ENCODE measurements around the gene HIVEP2. TPM values are rescaled to one million over a fixed set of nuclear protein-coding genes. Genes with fewer than 3 reads are reported as not detected.
A peak's percentile ranks its signal among the peaks of the same experiment; 100 is the strongest.

HIVEP2 gene
- total RNA-seq, 5 donors from 2014 or later (not counting 1 experiment from before 2014, with no cell fraction given), result 71.4 to 81.4 (median 75.2) TPM

DNA sequence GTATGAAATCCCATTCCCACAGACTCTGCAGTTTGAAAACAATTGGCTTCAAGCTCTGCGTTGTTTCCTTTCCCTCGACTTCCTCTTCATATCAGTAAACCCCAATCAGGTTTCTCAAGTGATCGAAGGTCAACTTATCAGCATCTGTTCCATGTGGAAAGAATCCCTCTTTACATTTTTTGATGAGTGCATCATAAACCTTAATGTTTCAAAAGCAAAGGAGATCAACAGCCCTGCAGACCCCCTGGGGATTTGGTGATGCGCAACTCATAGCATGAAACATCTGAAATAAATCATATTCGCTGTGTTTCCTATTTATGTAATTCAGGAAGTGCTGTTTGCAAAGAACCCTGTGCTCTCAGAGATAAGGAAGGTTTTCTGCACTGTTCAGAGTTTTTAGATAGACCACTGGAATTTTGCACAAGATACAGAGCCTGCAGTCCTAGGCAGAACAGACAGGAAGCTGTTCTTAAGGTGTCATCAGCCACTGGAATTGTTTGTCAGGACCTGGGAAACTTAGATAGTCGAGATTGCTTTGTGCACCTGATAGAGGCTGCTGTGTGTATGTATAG is 216.0 kb downstream of the HIVEP2 start:
- Histone ChIP-seq H3K36me3 (ENCODE audit: control insufficient read depth in 2 of 2, extremely low read depth in 1 of 2, insufficient read depth in 1 of 2, low read length in 1 of 2) (no peaks in the 10 kb centered on the region), H3K4me1 (ENCODE audit: control insufficient read depth in 1 of 2, extremely low read depth in 1 of 2, insufficient read depth in 2 of 2, low read length in 2 of 2) (peaks cover 0 to 7% of the 10 kb centered on the region in 2 experiments), H3K4me3 (ENCODE audit: control insufficient read depth in 1 of 2, extremely low read depth in 1 of 2, low read length in 1 of 2) (no peak overlapping the region), H3K9me3 (no peaks in the 10 kb centered on the region), H3K27ac (ENCODE audit: low read length) (no peak overlapping the region), H3K27me3 (replicated peaks in 1 of 2; ENCODE audit: control insufficient read depth in 2 of 2, extremely low read depth in 1 of 2, insufficient read depth in 2 of 2, low read length in 1 of 2) (no peaks in the 10 kb centered on the region)
- Mint-ChIP-seq H3K27ac (peak overlapping the region in 1 of 2 donors; percentile 48), H3K4me1 (peaks cover 43 to 52% (median 43%) of the 10 kb centered on the region in 3 donors), H3K27me3 (peaks cover 0 to 2% of the 10 kb centered on the region in 2 donors), H3K36me3 (no peaks in the 10 kb centered on the region), H3K9me3 (peaks cover 0 to 2% (median 0%) of the 10 kb centered on the region in 3 donors), H3K4me3 (peak overlapping the region; percentile 49 to 58 (median 55))
- 13% methylated on average over 4 of the region's 6 CpGs for WGBS (ENCODE audit: insufficient coverage)
- POLR2A ChIA-PET, result no interaction called here
- peak in 2 of 4 experiments; percentile 27 to 28 for ATAC-seq (replicated peaks in 1 of 4)
- CTCF ChIA-PET, result no interaction called here
- peak in 1 of 35 experiments; percentile 6 for DNase-seq

DNA sequence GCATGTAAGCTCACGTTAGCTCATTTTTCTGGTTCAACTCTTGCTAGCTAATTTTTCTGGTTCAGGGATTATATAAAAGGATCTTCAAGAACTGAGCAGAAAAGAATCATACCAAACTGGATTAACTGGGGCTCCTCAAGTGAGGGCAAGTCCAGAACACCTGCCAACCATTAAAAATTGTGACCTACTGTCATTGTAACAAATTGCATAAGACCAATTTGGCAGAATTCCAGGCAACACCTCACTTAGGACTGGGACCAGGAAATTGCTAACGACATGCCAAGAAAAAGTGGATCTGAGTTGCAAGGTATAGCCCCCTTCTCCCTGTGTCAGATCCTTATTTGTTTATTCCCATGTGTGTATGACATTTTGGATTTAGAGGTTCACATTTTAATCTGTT is 216.6 kb downstream of the HIVEP2 start:
- DNase-seq (peak in 1 of 35 experiments; percentile 8), ATAC-seq (replicated peaks in 1 of 4) (no peak)
- ChIA-PET POLR2A (no interaction called here), CTCF (no interaction called here)
- peaks cover 0 to 2% of the 10 kb centered on the region in 2 donors for H3K27me3 Mint-ChIP-seq
- peak overlapping the region in 1 of 2 donors; percentile 48 for H3K27ac Mint-ChIP-seq
- no peak overlapping the region for H3K4me3 Mint-ChIP-seq
- Histone ChIP-seq H3K27ac (ENCODE audit: low read length) (no peak overlapping the region), H3K4me1 (ENCODE audit: control insufficient read depth in 1 of 2, extremely low read depth in 1 of 2, insufficient read depth in 2 of 2, low read length in 2 of 2) (peaks cover 0 to 7% of the 10 kb centered on the region in 2 experiments), H3K36me3 (ENCODE audit: control insufficient read depth in 2 of 2, extremely low read depth in 1 of 2, insufficient read depth in 1 of 2, low read length in 1 of 2) (no peaks in the 10 kb centered on the region), H3K9me3 (no peaks in the 10 kb centered on the region), H3K27me3 (replicated peaks in 1 of 2; ENCODE audit: control insufficient read depth in 2 of 2, extremely low read depth in 1 of 2, insufficient read depth in 2 of 2, low read length in 1 of 2) (no peaks in the 10 kb centered on the region), H3K4me3 (ENCODE audit: control insufficient read depth in 1 of 2, extremely low read depth in 1 of 2, low read length in 1 of 2) (no peak overlapping the region)
- H3K9me3 Mint-ChIP-seq, result peaks cover 0 to under 1% (median 0%) of the 10 kb centered on the region in 3 donors
- H3K36me3 Mint-ChIP-seq, result no peaks in the 10 kb centered on the region
- WGBS (ENCODE audit: insufficient coverage), result no CpG with 5 or more reads among the region's 2 CpGs
- H3K4me1 Mint-ChIP-seq, result peaks cover 41 to 52% (median 41%) of the 10 kb centered on the region in 3 donors

DNA sequence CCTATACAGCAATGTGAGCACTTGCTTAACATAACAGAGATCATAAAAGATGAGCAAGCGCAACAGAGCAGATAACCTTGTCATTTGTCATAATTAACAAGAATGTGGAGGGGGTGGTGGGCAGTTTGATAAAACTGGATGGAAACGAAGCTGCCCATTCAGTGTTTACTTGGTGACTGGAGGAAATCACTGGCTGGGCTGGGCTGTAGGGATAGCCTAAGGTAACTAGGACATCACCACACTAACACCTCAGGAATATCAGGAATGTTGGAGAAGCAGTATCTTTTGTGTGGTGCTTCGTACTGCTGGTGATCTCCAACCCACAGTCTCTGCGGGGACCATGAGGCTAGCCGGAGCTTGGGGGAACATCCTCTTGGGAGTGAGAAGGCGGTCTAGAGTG is 218.4 kb downstream of the HIVEP2 start:
- no peak overlapping the region for H3K4me3 ChIP-seq (ENCODE audit: control insufficient read depth in 1 of 2, extremely low read depth in 1 of 2, low read length in 1 of 2)
- Mint-ChIP-seq H3K9me3 (no peaks in the 10 kb centered on the region), H3K4me1 (peaks cover 27 to 34% (median 29%) of the 10 kb centered on the region in 3 donors), H3K36me3 (no peaks in the 10 kb centered on the region), H3K27ac (no peak overlapping the region), H3K27me3 (peaks cover 0 to 2% of the 10 kb centered on the region in 2 donors), H3K4me3 (no peak overlapping the region)
- H3K27ac ChIP-seq (ENCODE audit: low read length), result no peak overlapping the region
- WGBS (ENCODE audit: insufficient coverage), result 97% methylated on average over 3 of the region's 6 CpGs
- no peaks in the 10 kb centered on the region for H3K27me3 ChIP-seq (replicated peaks in 1 of 2; ENCODE audit: control insufficient read depth in 2 of 2, extremely low read depth in 1 of 2, insufficient read depth in 2 of 2, low read length in 1 of 2)
- ChIA-PET POLR2A (no interaction called here), CTCF (interaction anchor here in 1 of 2 donors (1.0 kb wide), 1 partner anchor 701 kb away, joined by 3 read pairs; no protein-coding TSS in a partner anchor)
- no peaks in the 10 kb centered on the region for H3K9me3 ChIP-seq
- DNase-seq (no peak), ATAC-seq (replicated peaks in 1 of 4) (no peak)
- H3K4me1 ChIP-seq (ENCODE audit: control insufficient read depth in 1 of 2, extremely low read depth in 1 of 2, insufficient read depth in 2 of 2, low read length in 2 of 2), result peaks cover 0 to 5% of the 10 kb centered on the region in 2 experiments
- no peaks in the 10 kb centered on the region for H3K36me3 ChIP-seq (ENCODE audit: control insufficient read depth in 2 of 2, extremely low read depth in 1 of 2, insufficient read depth in 1 of 2, low read length in 1 of 2)

DNA sequence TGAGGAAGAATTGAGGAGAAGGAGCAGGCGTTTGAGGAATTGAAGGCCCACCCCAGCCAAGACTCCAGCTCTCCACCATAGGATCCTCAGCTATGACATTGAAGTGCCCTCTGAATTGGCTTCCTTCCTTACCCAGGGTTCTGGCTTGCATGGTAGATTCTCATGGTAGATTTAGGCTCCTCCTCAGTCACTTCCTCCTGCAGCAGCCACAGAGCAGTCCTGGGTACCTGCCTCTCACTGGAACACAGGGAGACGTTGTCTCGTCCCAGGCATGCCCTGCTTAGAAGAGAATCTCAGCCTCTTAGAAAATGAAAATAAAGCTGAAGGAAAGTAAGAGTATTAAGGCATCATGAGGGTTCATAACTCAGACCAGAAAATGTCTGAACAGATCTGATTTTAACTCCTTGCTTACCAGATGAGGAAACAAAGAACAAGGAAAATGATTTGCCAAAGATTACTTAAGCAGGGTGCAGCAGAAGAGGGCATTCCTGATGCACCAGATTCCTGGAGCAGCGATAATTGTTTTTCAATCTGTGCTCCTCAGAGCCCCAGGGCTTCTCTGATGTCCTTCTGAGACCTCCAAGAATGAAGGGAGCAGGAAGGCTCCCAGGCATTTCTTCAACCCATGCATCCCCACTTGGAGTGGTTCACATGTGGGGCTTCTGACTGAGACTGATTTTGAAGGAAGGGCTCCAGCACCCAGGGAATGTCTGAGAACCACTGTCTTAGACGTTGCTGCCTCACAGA is 219.8 kb downstream of the HIVEP2 start:
- Histone ChIP-seq H3K4me1 (ENCODE audit: control insufficient read depth in 1 of 2, extremely low read depth in 1 of 2, insufficient read depth in 2 of 2, low read length in 2 of 2) (peaks cover 0 to 5% of the 10 kb centered on the region in 2 experiments), H3K27ac (ENCODE audit: low read length) (no peak overlapping the region), H3K36me3 (ENCODE audit: control insufficient read depth in 2 of 2, extremely low read depth in 1 of 2, insufficient read depth in 1 of 2, low read length in 1 of 2) (no peaks in the 10 kb centered on the region), H3K4me3 (ENCODE audit: control insufficient read depth in 1 of 2, extremely low read depth in 1 of 2, low read length in 1 of 2) (no peak overlapping the region), H3K27me3 (replicated peaks in 1 of 2; ENCODE audit: control insufficient read depth in 2 of 2, extremely low read depth in 1 of 2, insufficient read depth in 2 of 2, low read length in 1 of 2) (no peaks in the 10 kb centered on the region), H3K9me3 (no peaks in the 10 kb centered on the region)
- peaks cover 0 to 2% of the 10 kb centered on the region in 2 donors for H3K27me3 Mint-ChIP-seq
- H3K4me3 Mint-ChIP-seq, result no peak overlapping the region
- DNase-seq (peak in 1 of 35 experiments; percentile 5), ATAC-seq (replicated peaks in 1 of 4) (peak in 3 of 4 experiments; percentile 28 to 56 (median 40))
- H3K36me3 Mint-ChIP-seq, result no peaks in the 10 kb centered on the region
- POLR2A ChIA-PET, result no interaction called here
- no peak overlapping the region for H3K27ac Mint-ChIP-seq
- no peaks in the 10 kb centered on the region for H3K9me3 Mint-ChIP-seq
- CTCF ChIA-PET, result interaction anchor here in 1 of 2 donors (0.8 kb wide), 1 partner anchor 21 kb away, joined by 3 read pairs; no protein-coding TSS in a partner anchor
- 86% methylated on average over 2 of the region's 5 CpGs for WGBS (ENCODE audit: insufficient coverage)
- H3K4me1 Mint-ChIP-seq, result peaks cover 27 to 33% (median 30%) of the 10 kb centered on the region in 3 donors

DNA sequence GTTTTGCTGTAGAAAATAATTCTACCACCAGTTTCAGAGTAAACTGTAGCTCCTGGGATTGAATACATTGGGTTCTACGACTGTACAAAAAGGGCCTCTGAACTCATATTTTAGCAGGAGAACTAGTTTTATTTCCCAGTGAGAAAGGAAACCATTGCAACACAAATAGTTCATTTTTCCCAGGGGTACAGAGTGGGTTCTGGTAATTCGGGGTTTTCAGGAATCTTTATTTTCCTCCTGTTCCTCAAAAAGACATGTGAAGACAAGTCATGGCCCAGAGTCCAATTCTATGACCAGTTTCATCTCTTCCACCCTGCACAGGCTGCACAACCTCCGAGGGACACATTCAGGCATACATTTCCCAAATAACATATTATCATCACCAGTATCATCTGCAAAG is 222.1 kb downstream of the HIVEP2 start:
- no peak overlapping the region for H3K4me3 ChIP-seq (ENCODE audit: control insufficient read depth in 1 of 2, extremely low read depth in 1 of 2, low read length in 1 of 2)
- no peaks in the 10 kb centered on the region for H3K27me3 ChIP-seq (replicated peaks in 1 of 2; ENCODE audit: control insufficient read depth in 2 of 2, extremely low read depth in 1 of 2, insufficient read depth in 2 of 2, low read length in 1 of 2)
- Mint-ChIP-seq H3K4me1 (peaks cover 5 to 11% (median 8%) of the 10 kb centered on the region in 3 donors), H3K9me3 (peaks cover 12 to 18% (median 14%) of the 10 kb centered on the region in 3 donors), H3K27ac (no peak overlapping the region), H3K4me3 (no peak overlapping the region), H3K27me3 (peaks cover 0 to 6% of the 10 kb centered on the region in 2 donors), H3K36me3 (peaks cover 5% of the 10 kb centered on the region)
- H3K4me1 ChIP-seq (ENCODE audit: control insufficient read depth in 1 of 2, extremely low read depth in 1 of 2, insufficient read depth in 2 of 2, low read length in 2 of 2), result no peaks in the 10 kb centered on the region
- 40% methylated on average over 1 of the region's 3 CpGs for WGBS (ENCODE audit: insufficient coverage)
- ATAC-seq (replicated peaks in 1 of 4) (no peak), DNase-seq (no peak)
- ChIA-PET POLR2A (no interaction called here), CTCF (no interaction called here)
- H3K9me3 ChIP-seq, result no peaks in the 10 kb centered on the region
- H3K36me3 ChIP-seq (ENCODE audit: control insufficient read depth in 2 of 2, extremely low read depth in 1 of 2, insufficient read depth in 1 of 2, low read length in 1 of 2), result no peaks in the 10 kb centered on the region
- no peak overlapping the region for H3K27ac ChIP-seq (ENCODE audit: low read length)

DNA sequence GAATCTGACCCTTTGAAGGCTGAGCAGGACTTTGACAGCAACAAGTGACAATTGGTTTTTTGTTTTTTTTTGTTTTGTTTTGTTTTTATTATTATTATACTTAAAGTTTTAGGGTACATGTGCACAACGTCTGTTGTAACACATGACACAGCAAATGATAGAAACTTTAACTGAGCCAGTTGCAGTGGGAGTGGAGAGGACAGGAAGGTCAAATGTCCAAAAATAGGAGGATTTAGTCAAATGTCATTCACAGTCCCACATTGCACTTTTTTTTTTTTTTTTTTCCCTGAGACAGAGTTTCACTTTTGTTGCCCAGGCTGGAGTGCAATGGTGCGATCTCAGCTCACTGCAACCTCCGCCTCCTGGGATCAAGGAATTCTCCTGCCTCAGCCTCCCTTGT is 223.0 kb downstream of the HIVEP2 start:
- H3K27me3 Mint-ChIP-seq, result peaks cover 0 to 6% of the 10 kb centered on the region in 2 donors
- no peak overlapping the region for H3K27ac Mint-ChIP-seq
- no peak overlapping the region for H3K4me3 Mint-ChIP-seq
- no peak overlapping the region for H3K4me3 ChIP-seq (ENCODE audit: control insufficient read depth in 1 of 2, extremely low read depth in 1 of 2, low read length in 1 of 2)
- H3K4me1 ChIP-seq (ENCODE audit: control insufficient read depth in 1 of 2, extremely low read depth in 1 of 2, insufficient read depth in 2 of 2, low read length in 2 of 2), result no peaks in the 10 kb centered on the region
- no peak for ATAC-seq (replicated peaks in 1 of 4)
- H3K9me3 ChIP-seq, result no peaks in the 10 kb centered on the region
- no peak overlapping the region for H3K27ac ChIP-seq (ENCODE audit: low read length)
- no peaks in the 10 kb centered on the region for H3K27me3 ChIP-seq (replicated peaks in 1 of 2; ENCODE audit: control insufficient read depth in 2 of 2, extremely low read depth in 1 of 2, insufficient read depth in 2 of 2, low read length in 1 of 2)
- ChIA-PET POLR2A (no interaction called here), CTCF (no interaction called here)
- no peaks in the 10 kb centered on the region for H3K36me3 ChIP-seq (ENCODE audit: control insufficient read depth in 2 of 2, extremely low read depth in 1 of 2, insufficient read depth in 1 of 2, low read length in 1 of 2)
- no peak for DNase-seq
- H3K4me1 Mint-ChIP-seq, result peaks cover 5 to 8% (median 7%) of the 10 kb centered on the region in 3 donors
- H3K36me3 Mint-ChIP-seq, result peaks cover 5% of the 10 kb centered on the region
- peaks cover 12 to 18% (median 17%) of the 10 kb centered on the region in 3 donors for H3K9me3 Mint-ChIP-seq
- WGBS (ENCODE audit: insufficient coverage), result 90% methylated on average over 2 of the region's 3 CpGs

Data from T-cell (primary cell).